ENCODE results near the gene CSH1. TPM values are rescaled to one million over a fixed set of nuclear protein-coding genes. Genes with fewer than 3 reads are reported as not detected.
"Not testable (repeated sequence)": the region's sequence is repeated elsewhere in the genome, so short reads cannot be mapped to it uniquely, and the experiment has no call there.

CSH1 gene
- total RNA-seq, 1 donor from 2014 or later, result not detected

DNA sequence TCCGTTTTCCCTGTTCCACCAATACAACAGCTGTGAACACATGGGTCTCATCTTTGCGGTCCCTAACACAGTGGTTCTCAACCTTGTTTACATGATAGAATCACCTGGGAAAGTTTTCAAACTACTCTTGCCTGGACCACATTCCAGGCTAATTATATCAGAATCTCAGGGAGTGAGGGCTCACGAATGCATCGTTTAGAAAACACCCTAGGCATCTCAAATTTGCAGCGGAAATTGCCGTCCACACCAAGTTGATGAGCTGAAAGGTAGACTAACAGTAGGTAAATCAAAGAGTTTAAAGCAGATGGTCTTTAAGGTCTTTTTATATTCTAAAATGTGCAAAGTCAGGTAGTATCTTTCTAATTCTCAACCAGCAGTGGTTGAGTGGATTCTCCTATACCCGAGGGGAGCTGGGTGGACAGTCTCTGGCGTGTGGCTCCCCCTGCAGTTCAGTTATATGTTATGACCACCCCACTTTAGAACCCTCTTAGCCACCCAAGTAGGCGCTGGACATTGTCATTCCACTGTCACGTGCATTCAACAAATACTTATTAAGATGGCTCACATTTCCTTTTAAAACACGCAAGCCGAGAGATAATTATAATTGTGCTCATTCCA, 10.9 kb upstream of the CSH1 start:
- not testable (repeated sequence) for DNase-seq (ENCODE audit: low spot score); ATAC-seq

DNA sequence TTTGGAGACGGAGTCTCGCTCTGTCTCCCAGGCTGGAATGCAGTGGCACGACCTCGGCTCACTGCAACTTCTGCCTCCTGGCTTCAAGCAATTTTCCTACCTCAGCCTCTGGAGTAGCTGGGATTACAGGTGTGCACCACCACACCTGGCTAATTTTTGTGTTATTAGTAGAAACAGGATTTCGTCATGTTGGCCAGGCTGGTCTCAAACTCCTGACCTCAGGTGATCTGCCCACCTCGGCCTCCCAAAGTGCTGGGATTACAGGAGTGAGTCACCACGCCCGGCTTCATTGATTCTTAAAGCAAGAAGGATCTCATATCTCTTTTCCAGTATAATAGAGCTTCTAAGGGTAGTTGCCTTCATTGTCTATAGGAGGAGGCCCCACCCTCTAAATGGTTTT, 8.4 kb upstream of the CSH1 start:
- not testable (repeated sequence) for DNase-seq (ENCODE audit: low spot score); ATAC-seq

DNA sequence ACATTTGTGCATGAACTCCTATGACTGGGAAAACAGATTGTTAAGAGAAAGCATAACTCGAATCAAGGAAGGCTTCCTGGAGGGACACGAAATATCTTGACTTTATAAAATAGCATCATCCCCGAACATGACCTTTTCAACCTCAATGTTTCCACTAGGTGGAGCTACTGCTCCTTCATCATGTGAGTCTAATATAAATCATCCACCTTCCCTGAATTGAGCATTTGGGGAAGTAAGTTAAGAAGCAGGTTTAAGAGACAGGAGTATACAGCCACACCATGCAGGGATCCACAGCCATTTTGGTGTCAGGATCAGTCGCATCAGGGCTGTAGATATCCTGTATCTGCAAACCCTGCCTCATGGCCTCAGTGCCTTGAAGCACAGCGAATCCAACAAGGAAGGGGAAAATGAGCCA, 7.4 kb upstream of the CSH1 start:
- ATAC-seq, result peak; percentile 74
- DNase-seq (ENCODE audit: low spot score), result not testable (repeated sequence)

DNA sequence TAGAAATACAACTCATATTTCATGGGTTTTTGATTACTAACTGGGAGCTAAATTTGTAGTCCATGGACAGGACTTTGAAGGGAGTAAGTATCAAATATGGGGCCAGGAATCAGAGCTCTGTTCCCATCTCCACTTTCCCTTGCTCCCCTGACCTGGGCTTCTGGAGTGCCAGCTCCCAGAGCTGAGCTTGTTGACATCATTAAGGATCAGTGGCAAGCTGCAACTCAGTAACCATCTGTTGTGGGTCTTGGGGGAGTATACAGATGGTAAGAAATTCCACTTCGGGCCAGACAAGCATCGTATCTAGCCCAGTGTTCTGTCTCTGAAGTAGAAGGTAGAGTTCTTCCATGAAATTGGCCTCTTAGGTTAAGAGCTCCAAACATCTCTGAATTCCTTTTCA, 5.6 kb upstream of the CSH1 start:
- DNase-seq (ENCODE audit: low spot score); ATAC-seq: not testable (repeated sequence)

DNA sequence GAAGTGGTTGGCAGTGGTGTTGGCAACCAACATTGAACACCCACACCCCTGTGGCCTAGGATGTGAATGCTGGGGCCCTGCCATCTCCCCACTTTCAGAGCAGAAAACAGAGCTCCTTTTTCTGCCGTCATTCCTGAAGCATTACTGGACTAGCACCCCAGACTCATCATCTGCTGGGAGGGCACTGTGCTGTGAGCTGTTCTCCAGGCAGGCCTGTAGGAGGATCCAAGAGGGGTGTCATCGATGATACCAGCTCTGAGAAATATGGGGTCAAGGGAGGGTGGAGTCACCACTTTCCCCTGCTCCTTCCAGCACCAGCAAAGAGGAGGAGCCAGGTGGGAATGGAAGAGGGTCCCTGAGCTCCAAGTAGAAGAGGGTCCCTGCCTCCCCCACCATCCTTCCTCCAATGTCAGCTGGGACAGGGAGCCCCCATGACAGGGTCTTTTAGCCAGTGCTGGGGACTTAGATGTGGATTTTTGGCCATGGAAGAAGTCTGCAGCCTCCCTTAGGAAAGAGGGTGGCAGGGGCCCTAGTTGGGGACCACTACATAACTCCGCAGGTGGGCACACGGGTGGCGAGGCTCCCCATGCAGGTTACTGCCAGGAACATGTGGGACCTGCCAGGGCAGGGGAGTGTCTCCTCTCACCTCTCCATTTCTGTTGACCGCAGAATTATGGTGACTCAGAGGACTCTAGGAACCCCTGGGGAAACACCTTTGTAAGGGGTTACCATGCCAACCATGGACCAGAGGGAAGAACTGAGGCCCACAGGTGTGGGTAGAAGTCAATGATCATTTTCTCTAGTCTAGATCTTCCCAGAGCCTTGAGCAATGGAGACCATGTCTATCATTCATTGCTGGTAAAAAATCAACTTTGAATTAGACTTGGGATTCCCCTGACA, 2.8 kb upstream of the CSH1 start:
- not testable (repeated sequence) for ATAC-seq; DNase-seq (ENCODE audit: low spot score)

DNA sequence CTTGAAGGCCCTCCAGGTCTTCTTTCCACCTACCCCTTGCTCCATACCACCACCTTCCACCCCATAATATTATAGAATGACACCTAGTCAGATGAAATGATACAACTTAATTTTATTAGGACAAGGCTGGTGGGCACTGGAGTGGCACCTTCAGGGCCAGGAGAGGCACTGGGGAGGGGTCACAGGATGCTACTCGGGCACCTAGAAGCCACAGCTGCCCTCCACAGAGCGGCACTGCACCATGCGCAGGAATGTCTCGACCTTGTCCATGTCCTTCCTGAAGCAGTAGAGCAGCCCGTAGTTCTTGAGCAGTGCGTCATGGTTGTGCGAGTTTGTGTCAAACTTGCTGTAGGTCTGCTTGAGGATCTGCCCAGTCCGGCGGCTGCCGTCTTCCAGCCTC, 1.6 kb downstream of the CSH1 start:
- DNase-seq (ENCODE audit: low spot score); ATAC-seq: not testable (repeated sequence)

DNA sequence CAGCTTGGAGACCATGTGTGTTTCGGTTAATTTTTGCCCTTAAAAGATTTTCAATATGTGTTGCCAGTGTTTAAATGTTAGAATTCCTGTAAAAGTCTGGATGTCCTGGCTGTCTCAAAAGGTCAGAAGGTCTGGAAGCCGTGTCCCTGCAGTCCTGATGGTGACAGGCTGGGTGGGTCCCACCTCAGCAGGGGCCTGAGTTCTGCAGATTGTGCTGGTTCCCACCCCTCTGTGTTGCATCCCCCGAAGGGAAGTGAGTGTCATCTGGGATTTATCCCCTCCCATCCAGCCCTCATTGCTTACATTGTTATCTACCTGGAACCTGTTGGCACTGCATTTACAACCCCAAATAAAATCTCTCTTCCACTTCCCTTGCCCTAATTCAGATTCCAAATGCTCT, 2.4 kb downstream of the CSH1 start:
- not testable (repeated sequence) for DNase-seq (ENCODE audit: low spot score); ATAC-seq

DNA sequence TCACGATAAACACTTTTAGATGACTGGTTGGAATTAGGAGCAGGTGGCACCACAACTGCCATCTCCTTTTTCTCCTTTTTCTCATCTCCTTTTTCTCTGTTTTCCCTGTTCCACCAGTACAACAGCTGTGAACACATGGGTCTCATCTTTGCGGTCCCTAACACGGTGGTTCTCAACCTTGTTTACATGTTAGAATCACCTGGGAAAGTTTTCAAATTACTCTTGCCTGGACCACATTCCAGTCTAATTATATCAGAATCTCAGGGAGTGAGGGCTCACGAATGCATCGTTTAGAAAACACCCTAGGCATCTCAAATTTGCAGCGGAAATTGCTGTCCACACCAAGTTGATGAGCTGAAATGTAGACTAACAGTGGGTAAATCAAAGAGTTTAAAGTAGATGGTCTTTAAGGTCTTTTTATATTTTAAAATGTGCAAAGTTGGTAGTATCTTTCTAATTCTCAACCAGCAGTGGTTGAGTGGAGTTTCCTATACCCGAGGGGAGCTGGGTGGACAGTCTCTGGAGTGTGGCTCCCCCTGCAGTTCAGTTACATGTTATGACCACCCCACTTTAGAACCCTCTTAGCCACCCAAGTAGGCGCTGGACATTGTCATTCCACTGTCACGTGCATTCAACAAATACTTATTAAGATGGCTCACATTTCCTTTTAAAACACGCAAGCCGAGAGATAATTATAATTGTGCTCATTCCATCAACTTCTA, 3.9 kb downstream of the CSH1 start:
- ATAC-seq, result not testable (repeated sequence)

DNA sequence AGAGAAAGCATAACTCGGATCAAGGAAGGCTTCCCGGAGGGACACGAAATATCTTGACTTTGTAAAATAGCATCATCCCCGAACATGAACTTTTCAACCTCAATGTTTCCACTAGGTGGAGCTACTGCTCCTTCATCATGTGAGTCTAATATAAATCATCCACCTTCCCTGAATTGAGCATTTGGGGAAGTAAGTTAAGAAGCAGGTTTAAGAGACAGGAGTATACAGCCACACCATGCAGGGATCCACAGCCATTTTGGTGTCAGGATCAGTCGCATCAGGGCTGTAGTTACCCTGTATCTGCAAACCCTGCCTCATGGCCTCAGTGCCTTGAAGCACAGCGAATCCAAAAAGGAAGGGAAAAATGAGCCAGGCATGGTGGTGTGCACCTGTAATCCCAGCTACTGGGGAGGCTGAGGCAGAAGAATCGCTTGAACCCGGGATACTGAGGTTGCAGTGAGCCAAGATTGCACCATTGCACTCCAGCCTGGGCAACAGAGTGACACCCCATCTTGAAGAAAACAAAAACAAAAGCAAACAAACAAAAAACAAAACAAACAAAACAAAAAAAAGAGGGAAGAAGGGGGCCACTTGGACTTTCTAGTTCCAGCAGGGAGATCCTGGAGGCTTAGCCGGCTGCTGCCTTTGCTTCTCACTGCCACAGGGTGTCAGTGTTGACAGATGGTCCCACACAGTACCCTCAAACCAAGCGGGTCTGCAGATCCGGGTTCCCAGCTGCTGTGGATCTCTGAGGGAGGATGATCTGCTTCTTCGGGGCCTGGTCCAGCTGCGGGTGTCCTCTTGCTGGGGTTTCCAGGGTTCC, 7.1 kb downstream of the CSH1 start:
- DNase-seq (ENCODE audit: low spot score), result not testable (repeated sequence)

More for the DNA sequence above, 3.9 kb downstream of the CSH1 start:
- not testable (repeated sequence) for DNase-seq (ENCODE audit: low spot score)

DNA sequence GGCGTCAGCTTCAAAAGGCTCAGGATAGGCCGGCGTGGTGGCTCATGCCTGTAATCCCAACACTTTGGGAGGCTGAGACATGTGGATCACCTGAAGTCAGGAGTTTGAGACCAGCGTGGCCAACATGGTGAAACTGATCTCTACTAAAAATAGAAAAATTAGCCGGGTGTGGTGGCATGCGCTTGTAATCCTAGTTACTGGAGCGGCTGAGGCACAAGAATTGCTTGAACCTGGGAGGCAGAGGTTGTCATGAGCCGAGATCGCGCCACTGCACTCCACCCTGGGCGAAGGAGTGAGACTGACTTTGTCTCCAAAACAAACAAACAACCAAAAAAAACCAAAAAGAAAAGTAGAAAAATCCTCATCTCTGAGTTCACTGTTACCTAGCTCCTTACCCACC, 11.3 kb downstream of the CSH1 start:
- DNase-seq (ENCODE audit: low spot score); ATAC-seq: not testable (repeated sequence)

More for the DNA sequence above, 7.1 kb downstream of the CSH1 start:
- peak; percentile 82 for ATAC-seq

DNA sequence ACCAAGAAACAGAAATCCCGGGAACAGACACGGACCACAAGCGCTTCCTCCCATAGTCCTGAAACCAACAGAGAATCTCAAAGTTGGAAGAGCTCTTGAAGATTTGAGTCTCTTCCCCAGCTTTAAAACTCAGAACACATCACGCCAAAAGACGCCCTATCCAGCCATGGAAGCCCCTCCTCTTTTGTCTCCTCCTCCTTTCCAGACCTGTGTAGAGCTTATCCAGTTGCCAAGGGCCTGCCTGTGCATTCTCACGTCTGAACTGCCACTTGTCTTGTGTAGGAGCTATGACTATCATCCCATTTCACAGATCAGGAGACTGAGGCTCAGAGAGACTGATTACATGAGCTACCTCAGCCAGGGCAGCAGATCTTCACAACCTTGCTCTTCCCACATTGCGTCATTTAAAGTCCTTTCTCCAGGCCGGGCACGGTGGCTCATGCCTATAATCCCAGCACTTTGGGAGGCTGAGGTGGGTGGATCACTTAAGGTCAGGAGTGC, 13.7 kb downstream of the CSH1 start:
- not testable (repeated sequence) for ATAC-seq; DNase-seq (ENCODE audit: low spot score)

DNA sequence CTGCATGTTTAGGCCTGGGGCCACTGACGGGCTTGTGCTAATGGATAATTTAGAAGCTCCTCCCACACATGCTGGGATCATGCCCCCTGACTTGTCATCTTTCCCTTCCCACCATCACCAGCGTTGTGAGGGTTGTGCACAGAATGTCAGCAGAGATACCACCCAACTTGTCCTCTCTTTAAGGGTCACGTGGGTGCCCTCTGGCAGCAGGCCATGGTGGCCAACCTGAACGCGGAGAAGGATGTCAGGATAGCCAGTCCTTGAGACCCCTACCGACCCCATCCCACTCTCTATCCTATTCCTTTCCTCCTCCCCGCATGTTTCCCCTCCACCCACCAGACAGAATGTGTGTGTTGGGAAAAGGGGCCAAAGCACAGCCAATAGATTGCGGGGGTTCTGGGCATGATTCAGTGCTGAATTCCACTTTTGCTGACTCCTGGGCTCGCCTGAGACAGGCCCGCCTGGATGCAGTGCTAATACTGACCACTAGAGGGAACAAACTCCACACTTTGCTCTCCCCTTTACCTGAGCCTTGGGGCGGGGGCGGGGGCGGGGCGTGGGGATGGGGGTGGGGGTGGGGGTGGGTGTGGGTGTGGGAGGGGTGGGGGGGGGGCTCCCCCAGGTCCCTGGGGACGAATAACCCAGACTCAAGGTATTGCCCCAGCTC, 14.3 kb downstream of the CSH1 start, which contains the start of gene GH2:
Gene GH2, minus strand, starts transcription at position 10 of the 667 bp plus-strand sequence. CDS start 143 bp downstream, outside the sequence.
- ATAC-seq, result peak; percentile 85
- peak; percentile 55 for DNase-seq (ENCODE audit: low spot score)

DNA sequence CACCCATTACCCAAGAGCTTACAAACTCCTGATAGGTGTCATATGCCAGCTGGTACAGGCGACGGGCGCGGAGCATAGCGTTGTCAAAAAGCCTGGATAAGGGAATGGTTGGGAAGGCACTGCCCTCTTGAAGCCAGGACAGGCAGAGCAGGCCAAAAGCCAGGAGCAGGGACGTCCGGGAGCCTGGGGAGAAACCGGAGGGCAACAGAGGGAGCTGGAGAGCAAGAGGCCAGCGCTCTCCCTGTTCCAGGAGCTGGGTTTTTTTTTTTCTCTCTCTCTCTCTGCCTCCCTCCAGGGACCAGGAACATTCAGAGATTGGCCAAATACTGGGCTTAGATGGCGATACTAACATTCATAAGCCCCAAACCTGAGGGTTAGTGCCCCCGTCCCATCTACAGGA, 15.0 kb downstream of the CSH1 start:
- DNase-seq (ENCODE audit: low spot score) (peak; percentile 49), ATAC-seq (peak; percentile 70)

DNA sequence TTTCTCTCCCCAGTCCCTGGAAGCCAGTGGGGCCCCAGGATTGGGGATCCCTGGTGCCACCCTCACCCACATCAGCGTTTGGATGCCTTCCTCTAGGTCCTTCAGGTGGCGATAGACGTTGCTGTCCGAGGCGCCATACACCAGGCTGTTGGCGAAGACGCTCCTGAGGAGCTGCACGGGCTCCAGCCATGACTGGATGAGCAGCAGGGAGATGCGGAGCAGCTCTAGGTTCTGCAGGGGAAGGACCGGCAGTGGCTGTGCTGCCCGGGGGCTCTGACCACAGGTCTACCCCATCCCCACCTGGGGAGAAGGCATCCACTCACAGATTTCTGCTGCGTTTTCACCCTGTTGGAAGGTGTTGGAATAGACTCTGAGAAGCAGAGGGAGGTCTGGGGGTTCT, 15.7 kb downstream of the CSH1 start:
- no peak for ATAC-seq
- DNase-seq (ENCODE audit: low spot score), result no peak

DNA sequence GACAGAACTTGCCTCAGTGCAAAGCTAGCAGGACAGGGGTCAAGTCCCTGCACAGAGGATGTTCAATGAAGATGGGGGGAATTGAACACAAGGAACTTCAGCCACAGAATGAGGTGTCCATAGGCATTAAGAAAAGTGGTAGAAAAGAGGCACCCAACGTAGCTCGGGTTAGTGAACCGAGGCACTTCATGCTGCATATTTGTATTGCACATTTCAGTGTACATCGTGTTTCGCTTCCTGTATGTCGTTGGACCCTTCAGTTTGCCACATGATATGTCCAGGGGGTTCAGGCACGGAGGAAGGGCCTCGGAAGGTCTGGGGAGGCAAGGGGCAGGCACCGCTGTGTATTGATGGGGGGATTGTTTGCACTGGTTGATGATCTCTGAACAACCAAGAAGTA, 18.0 kb downstream of the CSH1 start:
- ATAC-seq; DNase-seq (ENCODE audit: low spot score): not testable (repeated sequence)

DNA sequence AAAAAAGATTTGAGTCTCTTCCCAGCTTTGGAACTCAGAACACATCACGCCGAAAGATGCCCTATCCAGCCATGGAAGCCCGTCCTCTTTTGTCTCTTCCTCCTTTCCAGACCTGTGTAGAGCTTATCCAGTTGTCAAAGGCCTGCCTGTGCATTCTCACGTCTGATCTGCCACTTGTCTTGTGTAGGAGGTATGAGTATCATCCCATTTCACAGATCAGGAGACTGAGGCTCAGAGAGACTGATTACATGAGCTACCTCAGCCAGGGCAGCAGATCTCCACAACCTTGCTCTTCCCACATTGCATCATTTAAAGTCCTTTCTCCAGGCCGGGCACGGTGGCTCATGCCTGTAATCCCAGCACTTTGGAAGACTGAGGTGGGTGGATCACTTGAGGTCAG, 21.7 kb downstream of the CSH1 start:
- DNase-seq (ENCODE audit: low spot score); ATAC-seq: not testable (repeated sequence)

DNA sequence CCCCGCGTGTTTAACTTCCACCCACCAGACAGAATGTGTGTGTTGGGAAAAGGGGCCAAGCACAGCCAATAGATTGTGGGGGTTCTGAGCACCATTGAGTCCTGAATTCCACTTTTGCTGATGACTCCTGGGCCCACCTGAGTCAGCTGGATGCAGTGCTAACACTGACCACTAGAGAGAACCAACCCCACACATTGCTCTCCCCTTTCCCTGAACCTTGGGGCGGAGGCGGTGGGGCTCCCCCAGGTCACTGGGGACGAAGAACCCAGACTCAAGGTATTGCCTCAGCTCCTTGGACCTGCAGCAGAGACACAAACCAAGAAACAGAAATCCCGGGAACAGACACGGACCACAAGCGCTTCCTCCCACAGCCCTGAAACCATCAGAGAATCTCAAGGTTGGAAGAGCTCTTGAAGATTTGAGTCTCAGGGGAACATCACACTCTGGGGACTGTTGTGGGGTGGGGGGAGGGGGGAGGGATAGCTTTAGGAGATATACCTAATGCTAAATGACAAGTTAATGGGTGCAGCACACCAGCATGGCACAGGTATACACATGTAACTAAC, 22.2 kb downstream of the CSH1 start:
- DNase-seq (ENCODE audit: low spot score); ATAC-seq: not testable (repeated sequence)

DNA sequence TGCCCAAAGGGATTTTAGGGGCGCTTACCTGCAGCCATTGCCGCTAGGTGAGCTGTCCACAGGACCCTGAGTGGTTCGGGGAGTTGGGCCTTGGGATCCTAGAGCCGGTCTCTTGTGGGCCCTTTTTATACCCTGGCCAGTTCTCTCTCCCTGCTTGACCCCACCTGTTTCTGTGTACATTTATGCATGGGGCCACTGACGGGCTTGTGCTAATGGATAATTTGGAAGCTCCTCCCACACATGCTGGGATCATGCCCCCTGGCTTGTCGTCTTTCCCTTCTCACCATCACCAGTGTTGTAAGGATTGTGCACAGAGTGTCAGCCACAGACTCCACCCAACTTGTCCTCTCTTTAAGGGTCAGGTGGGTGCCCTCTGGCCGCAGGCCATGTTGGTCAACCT, 22.8 kb downstream of the CSH1 start, which contains the start of gene CSH2:
Gene CSH2, minus strand, starts transcription at position 101 of the 400 bp plus-strand sequence. Its CDS starts 63 bp downstream, at position 38.
- ATAC-seq; DNase-seq (ENCODE audit: low spot score): not testable (repeated sequence)

Data from left lobe of liver (tissue), 2 donors.